Upper lobe of left lung (tissue), 6 donors: ENCODE results near the gene HSPBP1. TPM values are rescaled to one million over a fixed set of nuclear protein-coding genes. Genes with fewer than 3 reads are reported as not detected.

Experiments
- ATAC-seq, 2 donors: fragments of 200-7000 bp; cut with Tn5 transposase; one replicate each; pipeline ENCODE4 v1.9.1; 2022; ENCODE audit warnings: mild to moderate bottlenecking in 2 of 2, moderate library complexity in 2 of 2; ENCODE audit not compliant: low FRiP score in 2 of 2
- DNase-seq, 2 donors: peaks; one replicate each; pipeline ENCODE4 v3.0.0-alpha.2; 2019 to 2020
- H3K27ac ChIP-seq, 4 donors: fragments of 200-600 bp; sonication (generic); one replicate each; pipeline ENCODE4 v1.5.1; 2016 to 2019
- H3K27me3 ChIP-seq, 4 donors: fragments of 200-600 bp; sonication (generic); one replicate each; pipeline ENCODE4 v1.5.1; 2017 to 2019
- H3K36me3 ChIP-seq, 4 donors: fragments of 200-600 bp; sonication (generic); one replicate each; pipeline ENCODE4 v1.5.1; 2016 to 2019
- H3K4me1 ChIP-seq, 4 donors: fragments of 200-600 bp; sonication (generic); one replicate each; pipeline ENCODE4 v1.5.1; 2018 to 2019
- H3K4me3 ChIP-seq, 4 donors: fragments of 200-600 bp; sonication (generic); one replicate each; pipeline ENCODE4 v1.5.1; 2017 to 2019; ENCODE audit warnings: mild to moderate bottlenecking in 2 of 4, moderate library complexity in 1 of 4
- H3K9me3 ChIP-seq, 4 donors: fragments of 200-600 bp; sonication (generic); one replicate each; pipeline ENCODE4 v1.5.1; 2018 to 2019
- CTCF ChIP-seq, 6 experiments: fragments of 450-650 bp in 4 of 6; fragments of 200-600 bp in 2 of 6; sonication (generic) in 2 of 6; IDR thresholded peaks; one replicate each; pipeline ENCODE4 v1.5.1; 2016 to 2019; ENCODE audit warnings: antibody characterized with exemption in 6 of 6
- EP300 ChIP-seq, 4 donors: sonication (generic); formaldehyde crosslinking; IDR thresholded peaks; one replicate each; pipeline ENCODE4 v1.5.1; 2017; ENCODE audit warnings: antibody characterized with exemption in 4 of 4, control low read depth in 2 of 4
- POLR2A ChIP-seq, 4 donors: fragments of 450-650 bp; IDR thresholded peaks; one replicate each; pipeline ENCODE4 v1.5.1; 2016 to 2017; ENCODE audit warnings: antibody characterized with exemption in 4 of 4, mild to moderate bottlenecking in 2 of 4
- POLR2AphosphoS5 ChIP-seq, 2 donors: sonication (generic); formaldehyde crosslinking; IDR thresholded peaks; one replicate each; pipeline ENCODE4 v1.5.1; 2017; ENCODE audit warnings: antibody characterized with exemption in 2 of 2
- WGBS, 2 donors: methylation state at CpG; one replicate each; pipeline ENCODE4 v1.1.5; 2017 to 2018; 5-methylcytosine and 5-hydroxymethylcytosine counted together
- total RNA-seq, 6 donors: library from RNA; depleted of rRNA in 4 of 6; stranded (reverse); fragments of >200 nt in 4 of 6; gene quantifications; one replicate each; pipeline versions ENCODE4 v1.1.0 to v1.2.1, GENCODE V29; 2016 to 2021
- donor health status: DM: no; HTN: no; CAD: no; lungs with moderate emphysema.
- donor health status: DM: no; HTN: yes; CAD: no; lungs with severe emphysema.

Gene HSPBP1
- total RNA-seq, 6 donors from 2014 or later: 21.0 to 34.6 (median 30.1) TPM

GRCh38 chr19:55316646-55317045 lies 36.7 kb upstream of the HSPBP1 start:
- H3K9me3 ChIP-seq: no peaks in the 10 kb centered on the region
- H3K4me3 ChIP-seq: no peak overlapping the region
- H3K27me3 ChIP-seq: no peaks in the 10 kb centered on the region
- H3K4me1 ChIP-seq: no peaks in the 10 kb centered on the region
- H3K36me3 ChIP-seq: no peaks in the 10 kb centered on the region
- TF ChIP-seq CTCF (IDR thresholded peaks at IDR 0.05) (no peak), POLR2A (IDR thresholded peaks at IDR 0.05) (no peak), EP300 (IDR thresholded peaks at IDR 0.05) (no peak), POLR2AphosphoS5 (IDR thresholded peaks at IDR 0.05) (no peak)
- no peak overlapping the region for H3K27ac ChIP-seq
- ATAC-seq: no peak
- DNase-seq: no peak
- WGBS, 2 donors: 84 to 90% methylated on average over 5 to 8 of the region's 8 CpGs

GRCh38 chr19:55315956-55316525 lies 36.1 kb upstream of the HSPBP1 start:
- TF ChIP-seq POLR2AphosphoS5 (IDR thresholded peaks at IDR 0.05) (no peak), CTCF (IDR thresholded peaks at IDR 0.05) (no peak), EP300 (IDR thresholded peaks at IDR 0.05) (no peak), POLR2A (IDR thresholded peaks at IDR 0.05) (no peak)
- no peak overlapping the region for H3K27ac ChIP-seq
- DNase-seq: no peak
- 80 to 85% methylated on average over 13 of the region's 13 CpGs for WGBS, 2 donors
- H3K36me3 ChIP-seq: no peaks in the 10 kb centered on the region
- H3K4me1 ChIP-seq: no peaks in the 10 kb centered on the region
- ATAC-seq: no peak
- no peaks in the 10 kb centered on the region for H3K27me3 ChIP-seq
- H3K4me3 ChIP-seq: no peak overlapping the region
- H3K9me3 ChIP-seq: no peaks in the 10 kb centered on the region

- WGBS, 2 donors: 85 to 88% methylated on average over 8 of the region's 8 CpGs
- Histone ChIP-seq H3K36me3 (no peaks in the 10 kb centered on the region), H3K27ac (no peak overlapping the region), H3K4me1 (no peaks in the 10 kb centered on the region), H3K9me3 (no peaks in the 10 kb centered on the region), H3K27me3 (no peaks in the 10 kb centered on the region), H3K4me3 (no peak overlapping the region)
- DNase-seq: no peak
- no peak for ATAC-seq
- TF ChIP-seq EP300 (IDR thresholded peaks at IDR 0.05): no peak
- TF ChIP-seq POLR2A (IDR thresholded peaks at IDR 0.05): no peak
- TF ChIP-seq CTCF (IDR thresholded peaks at IDR 0.05): no peak
- TF ChIP-seq POLR2AphosphoS5 (IDR thresholded peaks at IDR 0.05): no peak
Measured at GRCh38 chr19:55314396-55314795, 34.5 kb upstream of the HSPBP1 start.

GRCh38 chr19:55312621-55313512 lies 33.0 kb upstream of the HSPBP1 start:
- DNase-seq: no peak
- 80 to 87% methylated on average over 36 to 47 of the region's 47 CpGs for WGBS, 2 donors

More at GRCh38 chr19:55312621-55313512, 33.0 kb upstream of the HSPBP1 start:
- Histone ChIP-seq H3K27ac (no peak overlapping the region), H3K36me3 (no peaks in the 10 kb centered on the region), H3K27me3 (no peaks in the 10 kb centered on the region), H3K4me3 (no peak overlapping the region), H3K9me3 (no peaks in the 10 kb centered on the region), H3K4me1 (no peaks in the 10 kb centered on the region)
- peak in 1 of 2 donors; percentile 38 for ATAC-seq
- TF ChIP-seq POLR2AphosphoS5 (IDR thresholded peaks at IDR 0.05) (no peak), POLR2A (IDR thresholded peaks at IDR 0.05) (no peak), EP300 (IDR thresholded peaks at IDR 0.05) (no peak), CTCF (IDR thresholded peaks at IDR 0.05) (no peak)
